GM18867 (cell line): ENCODE measurements around the gene WNT9A.

Experiments
- ATAC-seq: cut with Tn5 transposase; IDR thresholded peaks from one replicate; pipeline ENCODE4 v1.9.1; 2021; ENCODE audit warnings: mild to moderate bottlenecking, moderate library complexity; ENCODE audit not compliant: unreplicated experiment

Gene WNT9A

DNA sequence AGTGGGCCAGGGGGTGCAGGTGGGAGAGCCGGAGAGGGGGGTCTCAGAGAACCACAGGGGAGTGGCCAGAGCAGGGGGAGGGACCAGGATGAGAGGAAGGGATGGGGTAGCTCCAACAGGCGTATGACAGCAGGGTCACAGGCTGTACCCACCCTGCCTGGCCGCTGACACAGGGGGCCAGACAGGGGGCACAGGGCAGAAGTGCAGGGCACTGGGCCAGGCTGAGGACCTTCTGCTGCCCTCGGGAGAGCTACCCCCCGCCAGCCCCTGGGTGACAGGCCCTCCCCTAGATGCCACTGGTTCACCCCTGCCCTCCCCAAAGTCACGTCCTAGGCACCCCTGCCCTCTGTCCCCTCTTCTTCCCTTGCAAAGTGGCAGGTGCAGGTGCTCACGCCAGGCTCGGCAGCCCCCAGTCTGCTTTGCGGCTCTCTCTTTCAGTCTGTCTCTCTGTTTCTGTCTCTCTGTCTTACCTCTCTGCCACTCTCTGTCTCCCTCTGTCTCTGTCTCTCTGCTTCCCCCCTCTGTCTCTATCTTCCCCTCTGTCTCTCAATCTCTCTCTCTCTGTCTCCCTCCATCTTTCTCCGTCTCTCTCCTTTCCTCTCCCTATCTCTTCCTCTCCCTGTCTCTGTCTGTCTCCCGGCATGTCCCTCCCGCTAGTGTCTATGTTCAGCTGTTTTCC is 48.5 kb downstream of the WNT9A start:
- no peak for ATAC-seq

DNA sequence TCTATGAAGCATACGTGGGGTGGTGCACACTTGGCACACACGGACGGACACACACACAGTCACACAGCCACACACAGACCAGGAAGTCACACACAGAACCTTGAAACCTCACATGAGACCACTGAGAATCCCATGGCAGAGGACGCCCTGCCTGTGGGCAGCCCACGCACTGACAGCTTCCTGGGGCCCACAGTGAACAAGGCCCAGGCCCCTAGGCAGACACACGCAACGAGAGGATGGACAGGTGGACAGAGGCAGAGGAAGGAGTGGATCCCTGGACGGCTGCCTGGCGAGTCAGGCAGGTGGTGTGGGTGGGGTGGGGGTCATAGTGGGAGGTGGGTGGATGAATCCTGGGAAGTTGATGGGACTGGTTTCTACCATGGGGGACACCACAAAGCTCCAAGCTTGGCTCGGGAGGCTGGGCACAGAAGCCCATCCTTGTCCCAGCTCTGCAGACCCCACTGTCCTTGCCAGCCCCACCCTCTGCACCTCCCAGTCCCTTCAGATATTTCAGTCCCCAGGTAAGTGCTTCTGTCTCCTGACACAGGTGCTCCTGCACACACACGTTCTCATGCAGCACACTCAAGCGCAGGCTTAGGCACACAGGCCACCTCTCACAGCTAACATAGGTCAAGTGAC is 49.1 kb downstream of the WNT9A start:
- ATAC-seq: no peak

DNA sequence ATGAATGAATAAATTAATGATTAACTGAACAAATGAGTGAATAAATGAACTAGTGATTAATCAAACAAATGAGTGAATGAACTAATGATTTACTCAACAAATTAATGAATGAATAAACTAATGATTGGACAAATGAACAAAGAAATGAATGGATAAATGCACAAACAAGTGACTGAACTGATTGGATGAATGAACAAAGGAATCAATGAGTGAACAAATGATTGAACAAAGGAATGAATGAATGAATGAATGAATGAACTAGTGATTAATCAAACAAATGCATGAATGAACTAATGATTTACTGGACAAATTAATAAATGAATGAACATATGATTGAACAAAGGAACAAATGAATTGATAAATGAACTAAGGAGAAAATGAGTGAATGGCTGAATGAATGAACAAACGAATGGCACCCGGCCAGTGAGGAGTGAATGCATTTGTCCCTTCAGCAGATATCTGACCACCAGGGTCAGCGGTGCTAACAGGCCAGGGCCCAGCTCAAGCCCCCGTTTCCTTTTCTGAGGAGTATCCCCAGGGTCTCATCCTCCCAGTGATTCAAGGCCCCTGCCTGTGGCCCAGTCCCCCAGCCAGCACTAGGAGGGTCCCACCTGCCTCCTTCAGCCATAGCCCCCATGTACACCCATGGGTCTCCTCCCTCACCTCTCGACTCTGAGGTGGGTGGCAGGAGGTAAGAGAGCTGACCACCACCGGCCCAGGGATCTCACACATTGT is 49.9 kb downstream of the WNT9A start:
- ATAC-seq: no peak

DNA sequence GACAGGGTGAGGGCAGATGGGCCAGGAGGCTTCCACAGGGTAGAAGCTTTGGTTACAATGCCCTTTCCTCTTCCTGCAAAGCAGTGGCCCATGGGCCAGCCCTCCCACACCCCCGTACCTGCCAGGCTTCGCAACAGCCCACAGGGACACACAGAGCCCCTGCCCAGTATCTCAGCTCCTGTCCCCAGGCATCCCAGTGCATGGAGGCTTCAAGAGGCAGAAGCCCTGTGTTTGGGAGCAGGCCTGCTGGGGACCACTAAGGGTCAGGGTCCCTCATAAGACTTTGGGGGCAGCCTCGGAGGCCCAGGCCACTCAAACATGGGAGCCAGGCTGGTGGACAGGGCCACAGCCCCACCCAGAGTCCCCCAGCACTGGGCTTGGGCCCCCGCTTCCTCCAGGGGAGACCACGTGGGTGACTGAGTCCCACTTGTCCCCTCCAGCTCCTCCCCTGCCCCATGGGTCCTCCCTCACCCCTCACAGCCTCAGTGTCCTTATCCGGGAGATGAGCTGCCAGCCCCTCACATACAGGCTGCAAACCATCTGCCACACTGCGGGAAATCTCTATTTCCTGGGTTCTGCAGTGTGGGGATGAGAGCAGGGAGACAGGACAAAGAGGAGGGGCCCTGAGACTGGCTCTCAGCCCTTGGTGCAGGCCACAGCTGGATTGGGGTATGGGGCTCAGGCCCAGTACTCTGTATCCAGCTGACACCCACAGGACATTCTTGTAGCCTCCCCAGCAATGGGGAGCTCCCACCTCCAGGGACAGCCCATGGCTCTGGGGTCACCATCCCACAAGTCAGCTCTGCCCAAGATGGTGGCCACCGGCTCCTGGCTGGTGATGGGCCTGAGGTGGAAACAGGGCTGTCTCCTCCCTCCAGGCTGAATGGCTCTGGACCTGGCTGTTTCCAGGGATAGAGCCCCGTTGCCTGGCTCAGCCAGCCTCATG is 50.7 kb downstream of the WNT9A start:
- ATAC-seq: no peak

DNA sequence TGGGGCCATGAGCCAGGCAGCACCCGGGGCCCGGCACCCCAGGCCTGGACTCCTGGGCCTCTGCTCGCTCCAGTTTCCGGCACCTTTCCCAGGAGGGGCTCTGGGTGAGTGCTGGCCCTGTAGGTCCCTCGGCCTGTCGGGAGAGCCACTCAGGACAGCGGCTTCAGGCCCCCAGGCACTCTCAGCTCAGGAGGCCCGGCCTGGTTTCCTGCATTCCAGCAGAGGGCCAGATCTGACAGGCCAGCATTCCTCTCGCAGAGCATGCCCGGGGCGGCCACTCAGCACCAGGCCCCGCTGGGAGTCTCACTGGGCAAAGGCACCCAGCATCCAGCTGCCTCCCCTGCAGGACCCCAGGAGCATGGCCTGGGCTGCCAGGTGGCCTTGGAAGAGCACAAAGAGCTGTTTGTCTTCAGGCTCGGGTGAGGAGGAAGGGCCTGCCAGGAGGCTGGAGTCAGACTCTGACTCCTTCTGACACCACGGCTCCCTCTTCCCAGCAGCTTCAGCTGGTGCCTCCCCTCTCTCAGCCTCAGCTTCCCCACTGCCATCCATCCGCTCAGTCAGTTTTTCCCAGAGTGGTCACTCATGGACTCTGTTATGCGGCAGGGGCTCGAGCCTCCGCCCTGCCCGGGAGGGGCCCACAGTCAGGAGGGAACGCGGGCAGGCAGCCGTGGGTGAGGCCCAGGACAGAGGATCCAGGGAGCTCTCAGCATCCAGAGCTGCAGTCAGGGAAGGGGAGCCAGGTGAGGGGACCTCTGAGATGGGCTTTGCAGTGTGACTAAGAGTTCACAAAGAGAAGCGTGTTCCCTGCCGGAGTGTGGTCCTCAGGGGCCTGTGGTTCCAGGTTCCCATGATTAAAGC is 51.7 kb downstream of the WNT9A start:
- no peak for ATAC-seq

DNA sequence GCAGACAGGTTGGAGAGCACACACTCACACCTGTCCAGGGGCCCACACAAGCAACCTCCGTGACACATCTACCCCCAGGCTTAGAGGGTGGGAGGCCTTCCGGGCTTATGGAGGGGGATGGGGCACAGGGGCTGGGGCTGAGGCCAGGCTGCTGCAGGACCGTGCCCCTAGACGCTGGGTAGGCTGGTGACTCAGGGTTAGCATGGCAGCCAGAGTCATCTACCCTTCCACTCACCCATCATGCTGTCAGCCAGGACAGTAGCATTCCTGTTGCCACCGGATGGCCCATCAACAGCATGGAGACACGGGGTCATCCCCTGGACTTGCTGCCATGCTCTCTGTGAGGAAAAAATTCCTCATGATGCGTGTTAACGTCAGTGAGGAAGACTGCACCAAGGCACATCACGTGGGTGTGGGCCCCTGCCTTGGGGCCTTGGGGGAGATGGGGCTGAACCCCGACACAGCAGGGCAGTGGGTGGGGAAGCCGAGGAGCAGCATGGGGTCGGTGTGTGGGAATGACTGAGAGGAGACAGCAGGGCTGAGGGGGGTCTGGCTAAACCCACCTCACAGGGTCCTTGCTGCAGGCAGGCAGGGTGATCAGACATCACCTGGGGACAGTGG is 52.8 kb downstream of the WNT9A start:
- ATAC-seq: no peak

DNA sequence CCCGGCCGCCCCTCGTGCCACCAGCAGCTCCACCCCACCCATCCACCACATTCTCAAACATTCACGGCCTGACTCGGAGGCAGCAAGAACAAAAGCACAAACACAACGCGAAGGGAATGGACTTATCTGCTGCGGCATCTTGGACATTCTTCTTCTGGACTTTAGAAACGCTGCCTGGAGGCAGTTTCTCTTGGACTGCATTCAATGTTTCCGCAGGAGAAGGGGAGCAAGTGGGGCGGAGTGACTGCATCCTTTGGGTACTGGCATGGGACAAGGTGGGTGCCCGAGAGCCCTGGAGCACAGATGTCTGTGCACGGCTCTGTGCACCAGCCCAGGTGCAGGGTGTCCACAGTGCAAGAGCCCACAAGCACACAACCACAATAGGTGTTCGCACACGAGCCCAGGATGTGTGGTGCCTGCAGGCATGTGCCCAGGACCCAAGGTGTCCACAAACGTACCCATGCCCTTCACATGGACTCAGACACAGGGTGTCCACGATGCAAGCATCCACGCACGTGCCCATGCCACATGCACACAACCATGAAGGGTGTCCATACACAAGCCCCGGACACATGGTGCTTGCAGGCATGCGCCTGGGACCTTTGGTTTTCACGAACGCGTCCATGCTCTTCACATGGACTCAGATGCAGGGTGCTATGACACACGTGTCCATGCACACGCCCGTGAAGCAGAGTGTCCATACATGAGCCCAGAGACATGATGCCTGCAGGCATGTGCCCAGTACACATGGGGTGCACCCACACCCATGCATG is 53.6 kb downstream of the WNT9A start:
- ATAC-seq: no peak

DNA sequence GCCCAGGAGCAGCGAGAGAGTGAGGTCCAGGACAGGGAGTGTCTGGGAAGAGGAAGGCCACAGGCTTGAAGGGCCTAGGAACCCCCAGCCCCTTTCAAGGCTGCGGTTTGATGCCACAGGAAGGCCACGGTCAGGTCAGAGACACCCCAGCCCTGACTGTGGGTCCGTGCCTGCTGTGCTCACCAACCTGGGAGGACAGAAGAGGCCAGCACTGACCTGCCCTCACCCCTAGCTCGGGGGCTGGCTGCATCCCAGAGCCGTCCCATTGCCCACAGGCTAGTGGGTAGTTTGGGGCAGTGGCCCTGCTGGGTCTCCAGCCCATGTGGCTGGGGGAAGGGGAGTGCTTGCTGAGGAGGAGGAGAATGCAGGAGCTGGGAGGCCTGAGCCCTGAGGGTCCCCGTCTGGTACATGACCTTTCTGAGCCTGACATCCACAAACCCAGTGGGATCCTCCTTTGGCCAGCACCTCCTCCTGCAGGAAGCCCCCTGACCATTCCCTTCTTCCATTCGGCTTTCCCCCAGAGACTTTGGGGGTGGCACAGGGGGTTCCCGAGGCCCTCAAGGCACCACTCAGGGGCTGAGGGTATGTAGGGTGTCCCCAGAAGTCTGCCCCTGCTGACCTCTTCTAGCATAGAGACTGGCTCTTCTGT is 54.3 kb downstream of the WNT9A start:
- no peak for ATAC-seq

DNA sequence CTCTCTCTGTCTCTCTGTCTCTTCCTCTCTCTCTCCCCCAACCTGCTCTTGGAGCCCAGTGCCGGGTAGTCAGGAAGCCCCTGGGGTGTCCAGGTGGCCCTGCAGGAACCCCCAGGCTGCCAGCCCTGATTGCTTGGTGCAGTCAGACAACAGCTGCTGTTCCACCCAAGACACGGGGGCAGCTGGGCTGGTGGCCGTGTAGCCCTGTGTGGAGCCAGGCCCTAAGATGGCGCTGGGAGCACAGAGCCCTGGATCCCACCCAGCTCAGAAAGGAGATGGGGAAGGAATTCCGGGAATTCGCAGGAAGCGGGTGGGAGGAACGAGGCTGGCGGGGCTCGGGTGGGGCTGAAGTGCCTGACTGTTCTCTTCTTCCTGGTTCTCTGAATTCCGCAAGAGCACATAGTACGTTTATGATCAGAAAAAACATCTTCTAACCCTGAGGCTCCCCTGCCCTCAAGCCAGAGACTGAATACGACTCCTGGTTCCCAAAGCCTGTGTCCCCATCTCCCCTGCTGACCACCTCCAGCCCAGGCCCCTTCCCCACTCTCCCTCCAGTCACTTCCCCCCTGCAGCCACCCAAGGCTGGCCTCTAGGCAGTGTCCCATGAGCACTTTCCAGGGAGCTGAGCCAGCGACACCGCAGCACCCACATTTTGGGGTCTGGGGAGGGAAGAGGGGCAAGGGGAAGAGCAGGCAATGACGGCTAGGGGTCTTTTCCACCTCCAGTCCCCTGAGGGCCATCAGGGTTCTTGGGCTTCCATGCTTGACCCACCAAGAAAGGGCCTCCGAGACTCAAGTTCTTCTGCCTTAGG is 55.0 kb downstream of the WNT9A start:
- ATAC-seq: no peak

DNA sequence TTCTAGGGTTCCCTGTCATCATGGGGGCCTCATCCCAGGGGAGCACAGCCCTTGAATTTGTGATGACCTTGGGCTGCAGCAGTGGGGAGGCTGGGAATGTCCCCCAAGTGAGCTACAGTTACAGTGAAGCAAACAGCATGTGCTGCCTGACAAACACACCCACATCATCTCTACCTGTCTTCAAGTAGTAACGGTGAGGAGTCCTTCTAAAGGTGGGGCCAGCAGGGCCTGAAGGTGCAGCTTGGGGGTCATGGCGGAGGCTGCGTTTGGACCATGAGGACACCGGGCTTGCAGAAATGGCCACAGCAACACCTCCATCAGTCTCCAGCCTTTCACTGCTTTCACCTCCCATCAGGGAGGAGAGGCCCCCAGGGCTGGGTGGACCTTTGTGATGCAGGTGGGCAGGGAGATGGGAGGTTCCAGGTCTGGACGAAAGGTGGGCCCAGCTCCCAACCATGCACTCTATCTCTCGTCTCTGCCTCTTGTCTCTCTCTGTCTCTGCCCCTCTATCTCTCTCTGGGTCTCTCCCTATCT is 55.7 kb downstream of the WNT9A start:
- ATAC-seq: no peak

DNA sequence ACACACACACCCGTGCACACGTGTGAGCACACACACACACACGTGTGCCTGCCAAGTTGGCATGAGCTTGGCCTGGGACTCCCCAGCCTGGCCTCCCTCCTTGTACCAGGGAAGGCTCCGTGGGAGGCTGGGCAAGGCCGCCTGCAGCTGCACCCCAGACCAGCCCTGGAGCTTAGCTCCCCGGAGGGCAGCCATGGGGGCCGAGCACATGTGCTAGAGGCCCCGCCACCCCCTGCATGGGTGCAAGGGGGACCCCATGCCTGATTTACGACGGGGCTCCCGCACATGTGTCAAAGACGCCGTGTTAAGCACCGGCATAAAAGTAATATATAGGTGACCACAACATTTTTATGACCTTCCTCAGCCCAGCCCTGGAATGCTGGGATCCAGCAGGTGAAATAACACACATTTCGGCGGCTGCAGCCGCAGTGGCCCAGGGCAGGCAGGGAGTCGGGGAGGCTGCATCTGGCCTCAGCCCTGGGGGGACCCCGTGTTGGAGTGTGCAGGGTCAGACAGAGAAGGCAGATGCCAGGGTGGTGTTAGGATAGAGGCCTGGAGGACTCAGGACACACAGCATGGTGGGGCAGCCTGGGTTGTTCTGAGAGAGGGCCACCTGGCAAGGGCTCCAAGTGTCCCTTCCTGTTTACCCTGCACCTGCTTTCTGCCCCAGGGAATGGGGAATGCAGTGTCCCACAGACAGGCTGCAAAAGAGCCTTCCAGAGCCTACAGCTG is 56.3 kb downstream of the WNT9A start:
- ATAC-seq: no peak

DNA sequence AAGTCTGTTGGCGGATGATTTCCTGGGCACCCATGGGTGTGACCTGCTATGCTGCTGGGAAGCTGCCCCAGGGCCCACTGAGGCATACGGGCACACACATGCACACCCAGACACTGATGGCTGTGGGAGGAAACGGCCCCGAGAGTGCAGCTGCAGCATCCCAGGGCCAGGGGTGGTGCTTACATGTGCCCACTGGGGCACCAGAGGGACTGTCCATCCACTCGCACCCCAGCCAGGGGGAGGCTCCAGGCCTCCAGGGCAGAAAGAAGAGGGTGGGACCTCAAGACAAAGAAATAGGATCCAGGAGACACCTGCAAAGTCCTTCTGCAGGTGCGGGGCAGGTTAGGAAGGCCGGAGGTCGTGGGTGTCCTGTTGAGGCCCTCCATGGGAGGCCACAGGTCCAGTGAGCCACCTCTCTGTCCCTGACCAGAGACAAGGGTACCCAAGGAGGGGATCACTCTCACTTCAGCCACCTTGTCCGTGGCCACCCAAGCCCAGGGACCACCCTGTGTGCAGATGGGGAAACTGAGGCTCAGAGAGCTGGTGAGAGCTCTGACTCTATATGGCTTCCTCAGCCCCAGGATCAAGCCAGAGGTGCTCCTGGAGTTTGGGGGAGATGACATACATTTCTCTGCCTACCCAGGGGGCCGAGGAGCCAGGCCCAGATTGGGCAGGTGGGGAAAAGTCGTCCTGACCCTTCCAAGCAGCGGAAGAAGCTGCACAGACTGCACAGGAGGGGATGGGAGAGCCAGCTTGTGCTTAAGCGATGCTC is 57.1 kb downstream of the WNT9A start:
- ATAC-seq: no peak

DNA sequence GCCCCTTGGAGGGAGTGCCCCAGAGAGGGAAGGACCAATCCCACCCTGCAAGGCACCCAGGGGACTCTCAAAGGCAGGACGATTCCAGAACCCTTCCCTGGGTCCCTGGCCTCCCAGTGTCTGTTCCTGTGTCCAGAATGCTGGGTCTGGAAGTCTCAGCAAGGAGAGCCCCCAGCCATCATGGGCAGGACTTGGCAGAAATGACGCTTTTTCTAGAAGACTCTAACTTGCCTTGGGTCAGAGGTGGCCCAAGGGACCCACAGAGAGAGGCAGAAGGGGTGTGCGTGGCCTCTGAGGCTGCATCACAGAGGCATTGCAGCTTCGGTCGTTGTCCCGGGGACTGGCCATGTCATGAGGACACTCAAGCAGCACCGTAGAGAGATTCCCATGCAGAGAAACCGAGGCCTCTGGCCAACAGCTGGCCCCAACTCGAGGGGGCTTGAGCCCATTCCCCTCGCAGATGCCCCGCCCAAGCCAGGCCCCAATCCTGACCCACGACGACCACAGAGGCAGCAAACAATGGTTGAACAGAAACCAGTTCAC is 57.8 kb downstream of the WNT9A start:
- no peak for ATAC-seq

DNA sequence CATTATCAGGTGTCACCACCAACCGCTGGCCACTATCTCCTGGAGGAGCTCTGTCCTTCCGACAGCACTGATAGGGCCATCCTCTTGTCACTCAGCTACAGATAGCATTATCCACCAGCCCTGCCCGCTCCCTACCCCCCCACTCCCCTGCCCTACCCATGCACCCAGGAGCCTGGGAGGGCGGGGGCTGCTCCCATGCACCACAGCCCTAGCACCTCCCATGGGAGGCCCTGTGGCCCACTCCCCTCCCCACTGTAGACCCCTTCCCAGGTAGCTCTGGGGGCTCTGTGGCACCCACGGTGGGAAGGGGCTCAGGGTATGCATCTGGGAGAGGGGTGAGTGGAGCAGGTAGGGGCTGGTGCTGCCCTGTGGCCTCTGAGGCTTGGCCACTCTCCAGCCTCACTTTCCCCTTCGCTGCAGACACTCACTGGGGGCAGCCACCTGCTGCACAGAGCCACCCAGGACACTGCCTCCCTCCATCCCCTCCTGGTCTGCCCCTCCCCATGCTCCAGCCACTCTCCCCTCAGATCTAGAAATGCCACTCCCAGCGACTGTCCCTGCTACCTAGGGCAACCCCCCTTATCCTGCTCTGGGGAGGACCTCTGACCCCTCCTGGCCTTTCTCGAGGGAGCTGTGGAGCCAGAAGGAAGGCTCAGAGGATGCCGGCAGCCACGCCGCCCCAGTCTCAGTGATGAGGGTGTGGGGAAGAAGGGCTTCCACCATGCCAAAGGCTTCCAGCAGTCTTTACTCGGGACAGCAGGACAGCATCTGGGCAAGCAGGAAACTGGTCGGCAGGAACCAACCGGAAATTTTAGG is 58.5 kb downstream of the WNT9A start:
- ATAC-seq: no peak
